H4 (cell line): ENCODE measurements around the gene DRAP1. TPM values are rescaled to one million over a fixed set of nuclear protein-coding genes. Genes with fewer than 3 reads are reported as not detected.
"Not testable (repeated sequence)": the region's sequence is repeated elsewhere in the genome, so short reads cannot be mapped to it uniquely, and the experiment has no call there.

Experiments used
- DNase-seq: peaks from one replicate; pipeline ENCODE4 v3.0.0-alpha.2; 2015; ENCODE audit warnings: low spot score
- total RNA-seq: library from RNA; depleted of rRNA; stranded (reverse); fragments of >200 nt; shearing (Covaris generic); gene quantifications from 2 replicates; pipeline ENCODE4 v1.2.3, GENCODE V29; 2014

The DRAP1 gene
- total RNA-seq, 1 experiment from 2014 or later: 181 TPM

GRCh38 chr11:65931773-65932557 is 12.7 kb downstream of the DRAP1 start:
- no peak for DNase-seq

- DNase-seq: no peak
Measured at GRCh38 chr11:65932558-65932919, 13.3 kb downstream of the DRAP1 start.

DNA sequence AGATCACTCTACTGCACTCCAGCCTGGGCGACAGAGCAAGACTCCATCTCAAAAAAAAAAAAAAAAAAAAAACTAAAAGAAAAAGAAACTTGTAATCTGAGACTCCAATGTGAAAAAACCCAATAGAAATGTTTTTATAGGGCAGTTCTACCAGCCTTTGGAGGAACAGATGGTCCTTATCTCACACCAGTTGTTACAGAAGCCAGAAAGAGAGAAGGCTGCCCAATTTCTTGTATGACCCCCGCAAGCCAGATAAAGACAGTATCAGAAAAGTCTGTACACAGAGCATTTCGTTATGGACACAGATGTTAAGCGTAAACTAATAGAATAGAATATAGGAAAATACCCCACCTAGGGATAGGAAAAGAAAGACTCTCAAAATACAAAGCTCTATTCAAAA is 14.8 kb downstream of the DRAP1 start:
- no peak for DNase-seq

GRCh38 chr11:65937766-65938165 is 18.5 kb downstream of the DRAP1 start:
- no peak for DNase-seq

DNA sequence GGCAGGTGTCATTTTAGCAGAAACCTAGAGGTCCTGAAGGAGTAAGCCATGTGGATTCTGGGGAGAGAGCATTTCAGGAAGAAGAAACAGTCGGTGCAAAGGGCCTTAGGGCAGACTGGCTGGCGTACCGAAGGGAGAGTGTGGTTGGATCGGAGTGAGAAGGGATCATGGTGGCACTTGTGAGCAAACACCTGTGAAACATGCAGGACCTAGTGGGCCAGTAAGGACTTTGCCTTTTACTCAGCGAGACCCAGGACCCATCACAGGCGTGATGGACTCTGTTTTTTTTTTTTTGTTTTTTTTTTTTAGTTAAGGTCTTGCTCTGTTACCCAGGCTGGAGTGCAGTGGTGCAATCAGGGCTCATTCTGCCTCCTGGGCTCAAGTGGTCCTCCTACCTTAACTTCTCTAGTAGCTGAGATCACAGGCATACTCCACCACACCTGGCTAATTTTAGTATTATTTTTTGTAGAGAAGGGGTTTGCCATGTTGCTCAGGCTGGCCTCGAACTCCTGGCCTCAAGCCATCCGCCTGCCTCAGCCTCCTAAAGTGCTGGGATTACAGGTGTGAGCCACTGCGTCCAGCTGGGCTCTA is 22.6 kb downstream of the DRAP1 start:
- DNase-seq: no peak

GRCh38 chr11:65942531-65942930 is 23.3 kb downstream of the DRAP1 start:
- DNase-seq: no peak

- no peak for DNase-seq
Measured at GRCh38 chr11:65944191-65944590, 25.0 kb downstream of the DRAP1 start.

DNA sequence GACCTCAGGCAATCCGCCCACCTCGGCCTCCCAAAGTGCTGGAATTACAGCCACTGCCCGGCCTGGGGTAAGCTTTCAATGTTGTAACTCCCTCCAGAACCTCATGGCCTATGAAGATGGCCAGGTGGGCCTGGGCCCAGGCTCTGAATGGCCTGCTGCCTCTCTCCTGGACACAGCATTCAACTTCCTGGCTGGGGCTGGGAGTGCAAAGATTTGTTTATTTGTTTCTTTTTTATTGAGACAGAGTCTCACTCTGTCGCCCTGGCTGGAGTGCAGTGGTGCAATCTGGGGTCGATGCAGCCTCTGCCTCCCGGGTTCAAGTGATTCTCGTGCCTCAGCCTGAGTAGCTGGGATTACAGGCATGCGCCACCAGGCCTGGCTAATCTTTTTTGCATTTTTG is 25.5 kb downstream of the DRAP1 start:
- no peak for DNase-seq

DNA sequence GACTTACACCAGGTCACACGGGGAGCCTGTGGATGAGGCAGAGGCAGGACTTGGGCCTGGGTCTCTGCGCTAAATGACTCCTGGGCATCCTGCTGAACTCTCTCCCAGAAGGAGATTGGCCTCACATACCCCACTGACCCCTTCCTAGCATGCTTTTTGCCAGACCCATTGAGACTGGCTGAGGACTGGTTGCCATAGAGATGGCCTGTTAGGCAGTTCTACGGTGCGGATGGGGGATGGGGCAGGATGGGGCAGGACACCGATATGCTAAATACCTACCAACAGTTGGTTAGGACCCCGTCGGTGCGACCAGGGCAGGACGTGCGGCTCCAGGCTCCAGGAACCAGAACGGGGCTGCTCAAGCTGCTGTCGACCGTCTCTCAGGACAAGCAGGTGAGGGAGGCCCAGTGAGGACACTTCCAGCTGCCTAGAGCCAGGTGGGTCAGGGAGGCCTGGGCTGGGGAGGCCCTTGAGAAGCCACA is 26.2 kb downstream of the DRAP1 start, which contains the start of gene TSGA10IP:
Gene TSGA10IP, plus strand, starts transcription at position 51 of the 482 bp plus-strand sequence. Its CDS starts 196 bp downstream, at position 247.
- DNase-seq: no peak

- DNase-seq: no peak
Measured at GRCh38 chr11:65945941-65946558, 26.8 kb downstream of the DRAP1 start.

DNA sequence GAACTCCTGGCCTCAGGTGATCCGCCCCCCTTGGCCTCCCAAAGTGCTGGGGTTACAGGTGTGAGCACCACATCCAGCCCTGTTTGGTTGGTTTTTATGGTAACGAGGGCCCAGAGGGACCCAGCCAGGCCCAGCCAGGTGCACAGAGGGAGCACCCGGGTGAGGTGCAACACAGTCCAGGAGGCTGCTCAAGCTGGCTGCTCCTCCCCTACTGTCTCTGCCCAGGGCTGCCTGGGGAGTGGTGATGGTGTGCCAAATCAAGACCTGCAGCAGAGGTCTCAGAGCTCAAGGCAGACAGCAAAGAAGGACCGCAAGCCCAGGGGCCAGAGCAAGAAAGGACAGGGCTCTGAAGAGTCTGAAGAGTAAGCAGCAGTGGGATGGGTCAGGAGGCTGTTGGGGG is 27.4 kb downstream of the DRAP1 start:
- DNase-seq: no peak

DNA sequence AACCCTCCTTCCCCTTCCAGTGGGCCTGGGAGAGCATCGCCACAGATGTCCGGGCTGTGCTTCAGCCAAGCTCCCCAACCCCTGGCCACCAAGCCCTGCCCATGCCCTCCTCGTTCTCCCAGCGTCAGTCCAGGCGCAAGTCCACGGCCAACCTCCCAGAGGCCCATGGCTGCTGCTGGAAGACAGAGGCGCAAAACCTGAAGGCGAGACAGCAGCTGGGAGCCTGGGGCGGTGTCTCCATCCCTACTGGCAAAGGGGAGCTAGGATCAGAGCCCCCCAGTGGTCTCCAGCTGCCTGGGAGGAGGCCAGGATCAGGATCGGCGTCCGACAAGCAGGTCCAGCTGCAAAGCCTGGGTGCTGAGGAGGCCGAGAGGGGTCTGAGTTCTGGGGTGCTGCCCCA is 27.9 kb downstream of the DRAP1 start:
- DNase-seq: no peak

GRCh38 chr11:65947603-65948125 is 28.4 kb downstream of the DRAP1 start:
- DNase-seq: no peak

- DNase-seq: not testable (repeated sequence)
Measured at GRCh38 chr11:65950711-65951110, 31.5 kb downstream of the DRAP1 start.

DNA sequence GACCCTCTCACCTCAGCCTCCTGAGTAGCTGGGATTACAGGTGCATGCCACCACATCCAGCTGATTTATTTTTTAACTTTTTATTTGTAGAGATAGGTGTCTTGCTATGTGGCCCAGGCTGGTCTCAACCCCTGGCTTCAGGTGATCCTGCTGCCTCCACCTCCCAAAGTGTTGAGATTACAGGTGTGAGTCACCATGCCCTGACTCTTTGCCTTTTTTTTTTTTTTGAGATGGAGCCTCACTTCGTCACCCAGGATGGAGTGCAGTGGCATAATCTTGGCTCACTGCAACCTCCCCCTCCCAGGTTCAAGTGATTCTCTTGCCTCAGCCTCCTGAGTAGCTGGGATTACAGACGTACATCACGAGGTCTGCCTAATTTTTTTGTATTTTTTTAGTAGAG is 32.4 kb downstream of the DRAP1 start:
- not testable (repeated sequence) for DNase-seq

DNA sequence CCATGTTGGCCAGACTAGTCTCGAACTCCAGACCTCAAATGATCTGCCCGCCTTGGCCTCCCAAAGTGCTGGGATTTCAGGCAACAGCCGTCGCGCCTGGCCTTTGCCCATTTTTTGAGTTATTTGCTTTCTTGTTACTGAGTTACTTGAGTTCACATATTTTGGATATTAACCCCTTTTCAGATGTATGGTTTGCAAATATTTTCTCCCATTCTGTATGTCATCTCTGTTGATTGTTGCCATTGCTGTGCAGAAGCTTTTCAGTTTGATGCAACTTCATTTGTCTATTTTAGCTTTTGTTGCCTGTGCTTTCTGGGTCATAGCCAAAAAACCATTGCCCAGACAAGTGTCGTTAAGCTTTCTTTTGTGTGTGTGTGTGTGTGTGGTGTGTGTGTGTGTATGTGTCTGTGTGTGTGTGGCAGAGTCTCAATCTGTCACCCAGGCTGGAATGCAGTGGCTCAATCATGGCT is 32.9 kb downstream of the DRAP1 start:
- no peak for DNase-seq

- DNase-seq: no peak
Measured at GRCh38 chr11:65953471-65953870, 34.2 kb downstream of the DRAP1 start.

GRCh38 chr11:65954771-65955170 is 35.5 kb downstream of the DRAP1 start:
- no peak for DNase-seq

- no peak for DNase-seq
Measured at GRCh38 chr11:65958291-65958690, 39.1 kb downstream of the DRAP1 start.

GRCh38 chr11:65958774-65959420 is 39.7 kb downstream of the DRAP1 start:
- DNase-seq: no peak

DNA sequence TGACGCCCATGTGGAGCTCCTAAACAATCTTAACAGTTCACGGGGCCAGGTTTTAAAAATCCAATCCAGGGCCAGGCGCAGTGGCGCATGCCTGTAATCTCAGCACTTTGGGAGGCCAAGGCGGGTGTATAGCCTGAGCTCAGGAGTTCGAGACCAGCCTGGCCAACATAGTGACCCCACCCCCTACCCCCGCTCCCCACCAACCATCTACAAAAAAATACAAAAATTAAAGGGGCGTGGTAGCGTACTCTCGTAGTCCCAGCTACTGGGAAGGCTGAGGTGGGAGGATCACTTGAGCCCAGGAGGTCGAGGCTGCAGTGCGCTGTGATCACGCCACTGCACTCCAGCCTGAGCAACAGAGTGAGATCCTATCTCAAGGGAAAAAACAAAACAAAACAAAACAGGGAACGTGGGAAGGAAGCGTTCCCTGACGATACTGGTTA is 41.6 kb downstream of the DRAP1 start:
- DNase-seq: no peak
